ENCODE results near the gene ALX3. TPM values are rescaled to one million over a fixed set of nuclear protein-coding genes. Genes with fewer than 3 reads are reported as not detected.

The ALX3 gene
- polyA plus RNA-seq, 3 donors: not detected

GRCh38 chr1:110091381-110091780 is 20.9 kb upstream of the ALX3 start:
- H3K9me3 ChIP-seq (replicated peaks in 1 of 2; ENCODE audit: control insufficient read depth in 1 of 2, insufficient read depth in 1 of 2, low read length in 2 of 2): peaks cover 0 to 4% of the 10 kb centered on the region in 2 donors
- no peak overlapping the region for H3K9ac ChIP-seq (ENCODE audit: insufficient read depth, low read length, poor library complexity, severe bottlenecking)
- Mint-ChIP-seq H3K27ac (no peak overlapping the region), H3K36me3 (no peaks in the 10 kb centered on the region), H3K4me1 (peaks cover 2% of the 10 kb centered on the region), H3K4me3 (no peak overlapping the region), H3K27me3 (ENCODE audit: low read depth in 3 of 3) (peaks cover 16 to 25% (median 18%) of the 10 kb centered on the region in 3 donors), H3K9me3 (peaks cover 0 to 8% (median 0%) of the 10 kb centered on the region in 7 donors)
- intact Hi-C loops (cut with micrococcal nuclease): no loop called here
- H3K4me1 ChIP-seq (ENCODE audit: control insufficient read depth in 1 of 2, insufficient read depth in 2 of 2, low read length in 2 of 2): no peaks in the 10 kb centered on the region
- no peak overlapping the region for H3K4me3 ChIP-seq (replicated peaks in 1 of 3; ENCODE audit: low read depth in 2 of 3, low read length in 3 of 3)
- no peak overlapping the region for H3K27ac ChIP-seq (ENCODE audit: low read depth in 1 of 2, low read length in 2 of 2)
- 100% methylated on average over 1 of the region's 2 CpGs for WGBS (ENCODE audit: insufficient coverage)
- TF ChIP-seq CTCF (IDR thresholded peaks at IDR 0.05): no peak
- H3K27me3 ChIP-seq (ENCODE audit: control insufficient read depth in 2 of 2, insufficient read depth in 2 of 2, low read length in 2 of 2): peaks cover 6 to 14% of the 10 kb centered on the region in 2 donors
- H3K4me2 ChIP-seq (replicated peaks; ENCODE audit: extremely low read depth, low read length, poor library complexity, severe bottlenecking): no peak overlapping the region
- H2AFZ ChIP-seq (ENCODE audit: insufficient read depth, low read depth, low read length, poor library complexity, severe bottlenecking): no peak overlapping the region
- no peaks in the 10 kb centered on the region for H3K79me2 ChIP-seq (ENCODE audit: insufficient read depth, low read length)
- no peaks in the 10 kb centered on the region for H4K20me1 ChIP-seq (ENCODE audit: insufficient read depth, low read length)
- no peaks in the 10 kb centered on the region for H3K36me3 ChIP-seq (replicated peaks in 1 of 2; ENCODE audit: control insufficient read depth in 1 of 2, insufficient read depth in 2 of 2, low read length in 2 of 2)
- DNase-seq: no peak

- Histone ChIP-seq H3K4me3 (replicated peaks in 1 of 3; ENCODE audit: low read depth in 2 of 3, low read length in 3 of 3) (no peak overlapping the region), H3K27ac (ENCODE audit: low read depth in 1 of 2, low read length in 2 of 2) (no peak overlapping the region), H3K36me3 (replicated peaks in 1 of 2; ENCODE audit: control insufficient read depth in 1 of 2, insufficient read depth in 2 of 2, low read length in 2 of 2) (no peaks in the 10 kb centered on the region), H2AFZ (ENCODE audit: insufficient read depth, low read depth, low read length, poor library complexity, severe bottlenecking) (no peak overlapping the region), H3K4me1 (ENCODE audit: control insufficient read depth in 1 of 2, insufficient read depth in 2 of 2, low read length in 2 of 2) (peaks cover 0 to 5% of the 10 kb centered on the region in 2 donors), H3K9ac (ENCODE audit: insufficient read depth, low read length, poor library complexity, severe bottlenecking) (no peak overlapping the region), H3K4me2 (replicated peaks; ENCODE audit: extremely low read depth, low read length, poor library complexity, severe bottlenecking) (no peak overlapping the region), H3K9me3 (replicated peaks in 1 of 2; ENCODE audit: control insufficient read depth in 1 of 2, insufficient read depth in 1 of 2, low read length in 2 of 2) (peaks cover 4 to 6% of the 10 kb centered on the region in 2 donors), H4K20me1 (ENCODE audit: insufficient read depth, low read length) (no peaks in the 10 kb centered on the region), H3K27me3 (ENCODE audit: control insufficient read depth in 2 of 2, insufficient read depth in 2 of 2, low read length in 2 of 2) (peaks cover 22 to 31% of the 10 kb centered on the region in 2 donors), H3K79me2 (ENCODE audit: insufficient read depth, low read length) (no peaks in the 10 kb centered on the region)
- no peak for TF ChIP-seq CTCF (IDR thresholded peaks at IDR 0.05)
- WGBS (ENCODE audit: insufficient coverage): 45% methylated on average over 4 of the region's 7 CpGs
- H3K4me1 Mint-ChIP-seq: peaks cover 6% of the 10 kb centered on the region
- peaks cover 28 to 38% (median 33%) of the 10 kb centered on the region in 3 donors for H3K27me3 Mint-ChIP-seq (ENCODE audit: low read depth in 3 of 3)
- H3K36me3 Mint-ChIP-seq: peaks cover 0 to 6% of the 10 kb centered on the region in 2 donors
- DNase-seq: no peak
- H3K9me3 Mint-ChIP-seq: peaks cover 0 to 9% (median 3%) of the 10 kb centered on the region in 7 donors
- intact Hi-C loops (cut with micrococcal nuclease): no loop called here
- peak overlapping the region in 1 of 7 donors; percentile 43 for H3K27ac Mint-ChIP-seq
- H3K4me3 Mint-ChIP-seq: no peak overlapping the region
These were observed 19.2 kb upstream of the ALX3 start for GRCh38 chr1:110089561-110090275.
